Measurements from ENCODE around the gene MRPS31. TPM values are rescaled to one million over a fixed set of nuclear protein-coding genes. Genes with fewer than 3 reads are reported as not detected.

The MRPS31 gene
- total RNA-seq, 1 experiment from 2014 or later = 10.9 TPM

GRCh38 chr13:40787062-40787461, 16.1 kb upstream of the MRPS31 start:
- H3K27me3 ChIP-seq (ENCODE audit: control insufficient read depth, insufficient read depth, low read length) = no peaks in the 10 kb centered on the region
- DNase-seq (ENCODE audit: low read depth, low spot score) (no peak), ATAC-seq (no peak)
- in situ Hi-C loops (cut with HindIII; ENCODE audit: low pct_unique_long_range_greater_than_20kb, low sequenced_read_pairs) = no loop called here
- CTCF ChIA-PET = no interaction called here
- POLR2A ChIA-PET = interaction anchor here (0.6 kb wide), 1 partner anchor 151 kb away, joined by 6 read pairs; no protein-coding TSS in a partner anchor
- TF ChIP-seq SIN3A (IDR thresholded peaks at IDR 0.05; ENCODE audit: borderline replicate concordance, insufficient read depth, low read depth, low read length) (no peak), CTCF (IDR thresholded peaks at IDR 0.05) (no peak), POLR2AphosphoS5 (IDR thresholded peaks at IDR 0.05; ENCODE audit: low read depth, low read length) (no peak), REST (IDR thresholded peaks at IDR 0.05; ENCODE audit: insufficient read depth in 1 of 2, low read depth in 2 of 2, low read length in 1 of 2) (no peak), TCF7L2 (IDR thresholded peaks at IDR 0.05; ENCODE audit: low read depth, low read length) (no peak)
- no peaks in the 10 kb centered on the region for H3K36me3 ChIP-seq (ENCODE audit: control insufficient read depth, insufficient read depth, low read length)
- H3K4me3 ChIP-seq (ENCODE audit: low read depth in 2 of 2, low read length in 2 of 2) = no peak overlapping the region
- H3K27ac ChIP-seq (ENCODE audit: low read length) = no peak overlapping the region
- peaks cover 6% of the 10 kb centered on the region; the same call in 1 of the 2 replicates for H3K4me1 ChIP-seq (ENCODE audit: control insufficient read depth, insufficient read depth, low read length)
- H3K9me3 ChIP-seq (ENCODE audit: control insufficient read depth, insufficient read depth, low read depth, low read length) = no peaks in the 10 kb centered on the region
- no TSS peak for BruUV-seq (replicated peaks)
- intact Hi-C loops (cut with micrococcal nuclease; ENCODE audit: unreplicated experiment) = no loop called here

GRCh38 chr13:40786568-40786996, 15.6 kb upstream of the MRPS31 start:
- Histone ChIP-seq H3K27ac (ENCODE audit: low read length) (no peak overlapping the region), H3K4me3 (ENCODE audit: low read depth in 2 of 2, low read length in 2 of 2) (no peak overlapping the region)
- no peak for DNase-seq (ENCODE audit: low read depth, low spot score)

More at GRCh38 chr13:40786568-40786996, 15.6 kb upstream of the MRPS31 start:
- Histone ChIP-seq H3K36me3 (ENCODE audit: control insufficient read depth, insufficient read depth, low read length) (no peaks in the 10 kb centered on the region), H3K27me3 (ENCODE audit: control insufficient read depth, insufficient read depth, low read length) (no peaks in the 10 kb centered on the region), H3K4me1 (ENCODE audit: control insufficient read depth, insufficient read depth, low read length) (peaks cover 6% of the 10 kb centered on the region; the same call in 1 of the 2 replicates), H3K9me3 (ENCODE audit: control insufficient read depth, insufficient read depth, low read depth, low read length) (no peaks in the 10 kb centered on the region)
- BruUV-seq (replicated peaks) = no TSS peak
- in situ Hi-C loops (cut with HindIII; ENCODE audit: low pct_unique_long_range_greater_than_20kb, low sequenced_read_pairs) (no loop called here), intact Hi-C loops (cut with micrococcal nuclease; ENCODE audit: unreplicated experiment) (no loop called here)
- ATAC-seq = no peak
- TF ChIP-seq TCF7L2 (IDR thresholded peaks at IDR 0.05; ENCODE audit: low read depth, low read length) (no peak), POLR2AphosphoS5 (IDR thresholded peaks at IDR 0.05; ENCODE audit: low read depth, low read length) (no peak), SIN3A (IDR thresholded peaks at IDR 0.05; ENCODE audit: borderline replicate concordance, insufficient read depth, low read depth, low read length) (no peak), CTCF (IDR thresholded peaks at IDR 0.05) (no peak), REST (IDR thresholded peaks at IDR 0.05; ENCODE audit: insufficient read depth in 1 of 2, low read depth in 2 of 2, low read length in 1 of 2) (no peak)
- POLR2A ChIA-PET = interaction anchor here (0.6 kb wide), 1 partner anchor 152 kb away, joined by 6 read pairs; no protein-coding TSS in a partner anchor
- CTCF ChIA-PET = no interaction called here

Data from Panc1 (cell line).